ENCODE measurements around the gene LGI1.
"Not testable (repeated sequence)": the region's sequence is repeated elsewhere in the genome, so short reads cannot be mapped to it uniquely, and the experiment has no call there.

The LGI1 gene

GRCh38 chr10:93807371-93807770, 49.6 kb downstream of the LGI1 start:
- DNase-seq = no peak

GRCh38 chr10:93812659-93813338, 55.1 kb downstream of the LGI1 start:
- no peak for DNase-seq

- peak in 3 of 5 experiments; percentile 15 to 34 (median 19) for DNase-seq
Measured at GRCh38 chr10:93813507-93814465, 56.0 kb downstream of the LGI1 start.

- no peak for DNase-seq
Measured at GRCh38 chr10:93815304-93816096, 57.8 kb downstream of the LGI1 start.

- peak in 2 of 5 experiments; percentile 4 to 30 for DNase-seq
Measured at GRCh38 chr10:93816123-93816747, 58.5 kb downstream of the LGI1 start.

GRCh38 chr10:93818086-93818485, 60.4 kb downstream of the LGI1 start:
- DNase-seq = no peak

GRCh38 chr10:93819520-93819919, 61.8 kb downstream of the LGI1 start:
- no peak for DNase-seq

- peak in 1 of 5 experiments; percentile 27 for DNase-seq
Measured at GRCh38 chr10:93820434-93820833, 62.7 kb downstream of the LGI1 start.

- DNase-seq = peak in 1 of 5 experiments; percentile 27
Measured at GRCh38 chr10:93821051-93821772, 63.5 kb downstream of the LGI1 start.

GRCh38 chr10:93826355-93826754, 68.6 kb downstream of the LGI1 start:
- peak in 1 of 5 experiments; percentile 8 for DNase-seq

- peak in 1 of 5 experiments; percentile 50 for DNase-seq
Measured at GRCh38 chr10:93827056-93827804, 69.5 kb downstream of the LGI1 start.

GRCh38 chr10:93831065-93831464, 73.3 kb downstream of the LGI1 start:
- DNase-seq = not testable (repeated sequence)

GRCh38 chr10:93835770-93836169, 78.0 kb downstream of the LGI1 start:
- DNase-seq = no peak

GRCh38 chr10:93837822-93838221, 80.1 kb downstream of the LGI1 start:
- no peak for DNase-seq

GRCh38 chr10:93838278-93838677, 80.5 kb downstream of the LGI1 start:
- DNase-seq = no peak

GRCh38 chr10:93841961-93842360, 84.2 kb downstream of the LGI1 start:
- DNase-seq = no peak

GRCh38 chr10:93844979-93845626, 87.4 kb downstream of the LGI1 start:
- no peak for DNase-seq
